OCI-LY7 (cell line): ENCODE data around the gene RAD51AP2. TPM values are rescaled to one million over a fixed set of nuclear protein-coding genes. Genes with fewer than 3 reads are reported as not detected.

Source experiments
- BruUV-seq: library from RNA; stranded (reverse); fragments of 400-500 nt; replicated peaks from 2 replicates; lab custom pipeline; 2021; lab: Mats Ljungman, UMichigan
- CTCF ChIA-PET: fragments of 300-600 bp; sonication (Branson Sonifier 250); formaldehyde crosslinking; loops from one replicate; lab custom pipeline; 2022; ENCODE audit warnings: antibody characterized with exemption; ENCODE audit not compliant: unreplicated experiment; lab: Charles Lee
- POLR2A ChIA-PET: fragments of 300-600 bp; sonication (Branson Sonifier 250); formaldehyde crosslinking; loops from one replicate; lab custom pipeline; 2022; ENCODE audit warnings: antibody characterized with exemption; lab: Charles Lee
- DNase-seq: peaks from one replicate; pipeline ENCODE4 v3.0.0-alpha.2; 2015; ENCODE audit warnings: low spot score
- H2AFZ ChIP-seq: fragments of 200-600 bp; sonication (generic), shearing (Covaris generic); 2 replicates; pipeline ENCODE4 v1.6.1; 2014; ENCODE audit warnings: mild to moderate bottlenecking, antibody characterized with exemption, low read length, moderate library complexity
- H3K27ac ChIP-seq: fragments of 200-600 bp; sonication (generic); 2 replicates; pipeline ENCODE4 v1.5.1; 2014; ENCODE audit warnings: mixed run types, low read depth, mild to moderate bottlenecking, moderate library complexity, low read length, inconsistent platforms; ENCODE audit not compliant: poor library complexity, severe bottlenecking
- H3K36me3 ChIP-seq: fragments of 200-600 bp; sonication (generic); 2 replicates; pipeline ENCODE4 v1.6.1; 2014; ENCODE audit warnings: mild to moderate bottlenecking, antibody characterized with exemption, low read length, moderate library complexity, mixed read lengths; ENCODE audit not compliant: insufficient read depth
- H3K4me1 ChIP-seq: fragments of 200-600 bp; sonication (generic); 2 replicates; pipeline ENCODE4 v1.5.1; 2014; ENCODE audit warnings: mild to moderate bottlenecking, low read length; ENCODE audit not compliant: insufficient read depth, poor library complexity, severe bottlenecking
- H3K4me2 ChIP-seq: fragments of 200-600 bp; sonication (generic); 2 replicates; pipeline ENCODE4 v1.6.1; 2014; ENCODE audit warnings: mild to moderate bottlenecking, low read length
- H3K4me3 ChIP-seq: fragments of 200-600 bp; sonication (generic); 2 replicates; pipeline ENCODE4 v1.5.1; 2014; ENCODE audit warnings: mild to moderate bottlenecking, low read depth, low read length; ENCODE audit not compliant: poor library complexity, severe bottlenecking
- H3K79me2 ChIP-seq: fragments of 200-600 bp; sonication (generic); 2 replicates; pipeline ENCODE4 v1.6.1; 2016; ENCODE audit warnings: low read depth, mild to moderate bottlenecking, low read length, moderate library complexity, mixed read lengths; ENCODE audit not compliant: insufficient read depth
- H3K9me2 ChIP-seq: fragments of 200-600 bp; sonication (generic); 2 replicates; pipeline ENCODE4 v1.6.1; 2016; ENCODE audit warnings: mild to moderate bottlenecking, low read length, mixed read lengths; ENCODE audit not compliant: insufficient read depth
- H3K9me3 ChIP-seq: fragments of 200-600 bp; sonication (generic); 2 replicates; pipeline ENCODE4 v1.6.1; 2014; ENCODE audit warnings: mild to moderate bottlenecking, mixed run types, low read length, mixed read lengths
- H4K20me1 ChIP-seq: fragments of 200-600 bp; sonication (generic); 2 replicates; pipeline ENCODE4 v1.6.1; 2014; ENCODE audit warnings: mild to moderate bottlenecking, antibody characterized with exemption, low read length, moderate library complexity, mixed read lengths; ENCODE audit not compliant: insufficient read depth
- CTCF ChIP-seq: fragments of 200-600 bp; sonication (generic); conservative IDR thresholded peaks from 2 replicates; pipeline ENCODE4 v1.5.1; 2014; ENCODE audit warnings: mild to moderate bottlenecking, antibody characterized with exemption, low read length, moderate library complexity, mixed read lengths
- EZH2phosphoT487 ChIP-seq: fragments of 200-600 bp; sonication (generic); IDR thresholded peaks from 2 replicates; pipeline ENCODE4 v1.6.1; 2018; ENCODE audit warnings: low read depth, borderline replicate concordance, mild to moderate bottlenecking, mixed run types, antibody characterized with exemption, low read length, moderate library complexity, mixed read lengths
- intact Hi-C: fragments of 100-400 bp; cut with micrococcal nuclease; formaldehyde crosslinking; loops from one replicate; pipeline ENCODE4 v1.10.0; 2022; ENCODE audit not compliant: unreplicated experiment
- total RNA-seq, 2 experiments: library from RNA; depleted of rRNA in 1 of 2; stranded (reverse); fragments of >200 nt in 1 of 2; shearing (Covaris generic) in 1 of 2; gene quantifications; 2 replicates each; pipeline ENCODE4 v1.2.3, GENCODE V29; 2014 to 2022

Gene RAD51AP2
- total RNA-seq, 2 experiments from 2014 or later: 0.35 TPM; not detected in 1

DNA sequence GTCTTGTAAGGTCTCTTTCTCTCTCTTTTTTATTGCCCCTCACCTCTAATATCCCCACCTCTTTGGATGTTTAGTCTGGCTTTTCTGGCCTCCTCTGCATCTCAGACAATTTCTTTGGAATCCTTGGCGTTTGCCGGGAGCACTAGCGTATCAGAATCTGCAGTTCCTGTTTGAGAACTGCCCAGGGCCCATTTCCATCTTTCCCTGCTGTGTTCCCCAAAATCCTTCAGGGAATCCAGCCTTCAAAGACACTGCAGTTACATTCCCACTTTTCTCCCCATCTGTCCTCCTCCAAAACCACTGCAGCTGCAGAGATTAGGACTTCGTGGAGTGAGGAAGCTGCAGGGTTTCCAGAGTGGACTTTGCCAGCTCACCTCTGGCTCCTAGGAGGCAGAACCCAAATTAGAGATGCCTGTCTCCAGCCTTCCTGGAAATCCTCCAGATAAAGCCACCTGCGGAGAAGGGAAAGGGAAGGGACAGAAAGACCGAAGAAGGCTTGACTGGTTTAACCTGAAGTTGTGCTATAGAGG lies 25.0 kb upstream of the RAD51AP2 start:
- POLR2A ChIA-PET: no interaction called here
- Histone ChIP-seq H3K4me2 (no peak overlapping the region), H3K9me2 (no peaks in the 10 kb centered on the region), H3K9me3 (no peaks in the 10 kb centered on the region), H3K79me2 (no peaks in the 10 kb centered on the region), H3K4me3 (no peak overlapping the region), H4K20me1 (no peaks in the 10 kb centered on the region), H3K4me1 (no peaks in the 10 kb centered on the region), H3K36me3 (no peaks in the 10 kb centered on the region), H3K27ac (no peak overlapping the region), H2AFZ (no peak overlapping the region)
- no peak for TF ChIP-seq EZH2phosphoT487
- TF ChIP-seq CTCF: no peak
- BruUV-seq: no TSS peak
- DNase-seq: no peak
- intact Hi-C loops: no loop called here
- CTCF ChIA-PET: no interaction called here

GRCh38 chr2:17542471-17542870 lies 24.2 kb upstream of the RAD51AP2 start:
- no TSS peak for BruUV-seq
- no peaks in the 10 kb centered on the region for H4K20me1 ChIP-seq
- H3K27ac ChIP-seq: no peak overlapping the region
- H3K4me1 ChIP-seq: no peaks in the 10 kb centered on the region
- POLR2A ChIA-PET: no interaction called here
- H3K79me2 ChIP-seq: no peaks in the 10 kb centered on the region
- H3K9me2 ChIP-seq: no peaks in the 10 kb centered on the region
- CTCF ChIA-PET: no interaction called here
- H3K9me3 ChIP-seq: no peaks in the 10 kb centered on the region
- intact Hi-C loops: no loop called here
- H2AFZ ChIP-seq: no peak overlapping the region
- no peaks in the 10 kb centered on the region for H3K36me3 ChIP-seq
- H3K4me2 ChIP-seq: no peak overlapping the region
- no peak for DNase-seq
- TF ChIP-seq EZH2phosphoT487 (no peak), CTCF (no peak)
- no peak overlapping the region for H3K4me3 ChIP-seq

GRCh38 chr2:17541531-17541950 lies 23.3 kb upstream of the RAD51AP2 start:
- no peak overlapping the region for H3K27ac ChIP-seq
- H3K36me3 ChIP-seq: no peaks in the 10 kb centered on the region
- H3K4me2 ChIP-seq: no peak overlapping the region
- no TSS peak for BruUV-seq
- H3K9me3 ChIP-seq: no peaks in the 10 kb centered on the region
- intact Hi-C loops: no loop called here
- H3K79me2 ChIP-seq: no peaks in the 10 kb centered on the region
- H3K9me2 ChIP-seq: no peaks in the 10 kb centered on the region
- ChIA-PET POLR2A (interaction anchor here (0.7 kb wide), 1 partner anchor 15 kb away, joined by 3 read pairs; no protein-coding TSS in a partner anchor), CTCF (no interaction called here)
- TF ChIP-seq CTCF: no peak
- TF ChIP-seq EZH2phosphoT487: no peak
- H4K20me1 ChIP-seq: no peaks in the 10 kb centered on the region
- no peak overlapping the region for H2AFZ ChIP-seq
- H3K4me1 ChIP-seq: no peaks in the 10 kb centered on the region
- DNase-seq: no peak
- H3K4me3 ChIP-seq: no peak overlapping the region
